ENCODE data around the gene MRPL55. TPM values are rescaled to one million over a fixed set of nuclear protein-coding genes. Genes with fewer than 3 reads are reported as not detected.

Gene MRPL55
- polyA plus RNA-seq, 1 experiment, result 80.8 TPM

- POLR2A ChIA-PET, result no interaction called here
- CTCF ChIA-PET, result interaction anchor here (0.5 to 1.6 kb wide), 3 partner anchors 12 to 38 kb away, joined by 3 to 7 read pairs (median 4); no protein-coding TSS in a partner anchor
- H3K27me3 ChIP-seq (ENCODE audit: control insufficient read depth, insufficient read depth, low read length), result no peaks in the 10 kb centered on the region
- H3K4me3 ChIP-seq (ENCODE audit: low read depth, low read length), result no peak overlapping the region
- H3K36me3 ChIP-seq (ENCODE audit: control insufficient read depth, insufficient read depth, low read length), result peaks cover 19% of the 10 kb centered on the region
- TF ChIP-seq CTCF (IDR thresholded peaks at IDR 0.05; ENCODE audit: insufficient read depth, low read depth, low read length), result no peak
- no peak for DNase-seq (ENCODE audit: low read depth)
These were observed 41.0 kb upstream of the MRPL55 start for GRCh38 chr1:228150120-228150460.

- H3K27me3 ChIP-seq (ENCODE audit: control insufficient read depth, insufficient read depth, low read length), result no peaks in the 10 kb centered on the region
- peaks cover 19% of the 10 kb centered on the region for H3K36me3 ChIP-seq (ENCODE audit: control insufficient read depth, insufficient read depth, low read length)
- DNase-seq (ENCODE audit: low read depth), result no peak
- POLR2A ChIA-PET, result no interaction called here
- peak within 1 kb of the TSS; percentile 15 for H3K4me3 ChIP-seq (ENCODE audit: low read depth, low read length)
- TF ChIP-seq CTCF (IDR thresholded peaks at IDR 0.05; ENCODE audit: insufficient read depth, low read depth, low read length), result no peak
- CTCF ChIA-PET, result interaction anchor here (0.5 to 2.2 kb wide), 4 partner anchors 12 to 38 kb away, joined by 3 to 7 read pairs (median 6); partner anchors contain the start of gene IBA57
These were observed 40.5 kb upstream of the MRPL55 start, which contains the start of gene GJC2 for GRCh38 chr1:228149406-228150119. Gene GJC2, plus strand, starts transcription at chr1:228149930. Its CDS starts 7,829 bp downstream, at chr1:228157759.

GRCh38 chr1:228148935-228149405 is 39.9 kb upstream of the MRPL55 start:
- no peak for TF ChIP-seq CTCF (IDR thresholded peaks at IDR 0.05; ENCODE audit: insufficient read depth, low read depth, low read length)
- Histone ChIP-seq H3K4me3 (ENCODE audit: low read depth, low read length) (no peak overlapping the region), H3K27me3 (ENCODE audit: control insufficient read depth, insufficient read depth, low read length) (no peaks in the 10 kb centered on the region), H3K36me3 (ENCODE audit: control insufficient read depth, insufficient read depth, low read length) (peaks cover 19% of the 10 kb centered on the region)
- CTCF ChIA-PET, result interaction anchor here (1.0 to 2.2 kb wide), 2 partner anchors 17 to 18 kb away, joined by 3 to 7 read pairs; partner anchors contain the start of gene IBA57
- no peak for DNase-seq (ENCODE audit: low read depth)
- POLR2A ChIA-PET, result no interaction called here

GRCh38 chr1:228148196-228148861 is 39.2 kb upstream of the MRPL55 start:
- H3K36me3 ChIP-seq (ENCODE audit: control insufficient read depth, insufficient read depth, low read length), result peaks cover 19% of the 10 kb centered on the region
- TF ChIP-seq CTCF (IDR thresholded peaks at IDR 0.05; ENCODE audit: insufficient read depth, low read depth, low read length), result no peak
- H3K27me3 ChIP-seq (ENCODE audit: control insufficient read depth, insufficient read depth, low read length), result no peaks in the 10 kb centered on the region
- H3K4me3 ChIP-seq (ENCODE audit: low read depth, low read length), result no peak overlapping the region
- ChIA-PET POLR2A (no interaction called here), CTCF (interaction anchor here (1.0 to 2.2 kb wide), 2 partner anchors 17 to 18 kb away, joined by 3 to 7 read pairs; partner anchors contain the start of gene IBA57)
- DNase-seq (ENCODE audit: low read depth), result no peak

- Histone ChIP-seq H3K4me3 (ENCODE audit: low read depth, low read length) (no peak overlapping the region), H3K36me3 (ENCODE audit: control insufficient read depth, insufficient read depth, low read length) (peaks cover 20% of the 10 kb centered on the region), H3K27me3 (ENCODE audit: control insufficient read depth, insufficient read depth, low read length) (no peaks in the 10 kb centered on the region)
- CTCF ChIA-PET, result interaction anchor here (2.2 kb wide), 1 partner anchor 18 kb away, joined by 7 read pairs; the partner anchor contains the start of gene IBA57
- TF ChIP-seq CTCF (IDR thresholded peaks at IDR 0.05; ENCODE audit: insufficient read depth, low read depth, low read length), result no peak
- DNase-seq (ENCODE audit: low read depth), result no peak
- POLR2A ChIA-PET, result no interaction called here
These were observed 38.7 kb upstream of the MRPL55 start for GRCh38 chr1:228147768-228148167.
